HUES48 (cell line): Measurements from ENCODE around the gene NFE2L3.

Source experiments
- H3K27ac ChIP-seq: one replicate; pipeline ENCODE4 v1.7.0; 2013; ENCODE audit warnings: low read depth, low read length, inconsistent platforms
- H3K27me3 ChIP-seq: 2 replicates; pipeline ENCODE4 v1.6.1; 2013; ENCODE audit warnings: mild to moderate bottlenecking, low read length; ENCODE audit not compliant: control insufficient read depth, insufficient read depth
- H3K36me3 ChIP-seq: 2 replicates; pipeline ENCODE4 v1.6.1; 2013; ENCODE audit warnings: low read length; ENCODE audit not compliant: control insufficient read depth, insufficient read depth
- H3K4me1 ChIP-seq: 2 replicates; pipeline ENCODE4 v1.6.1; 2013; ENCODE audit warnings: mild to moderate bottlenecking, low read length; ENCODE audit not compliant: control insufficient read depth, insufficient read depth
- H3K4me3 ChIP-seq: 2 replicates; pipeline ENCODE4 v1.5.1; 2013; ENCODE audit warnings: mild to moderate bottlenecking, low read depth, low read length
- H3K9ac ChIP-seq: 2 replicates; pipeline ENCODE4 v1.6.1; 2013; ENCODE audit warnings: mild to moderate bottlenecking, low read depth, low read length, moderate library complexity
- H3K9me3 ChIP-seq: 2 replicates; pipeline ENCODE4 v1.6.1; 2013; ENCODE audit warnings: low read length; ENCODE audit not compliant: control insufficient read depth, insufficient read depth

Gene NFE2L3

DNA sequence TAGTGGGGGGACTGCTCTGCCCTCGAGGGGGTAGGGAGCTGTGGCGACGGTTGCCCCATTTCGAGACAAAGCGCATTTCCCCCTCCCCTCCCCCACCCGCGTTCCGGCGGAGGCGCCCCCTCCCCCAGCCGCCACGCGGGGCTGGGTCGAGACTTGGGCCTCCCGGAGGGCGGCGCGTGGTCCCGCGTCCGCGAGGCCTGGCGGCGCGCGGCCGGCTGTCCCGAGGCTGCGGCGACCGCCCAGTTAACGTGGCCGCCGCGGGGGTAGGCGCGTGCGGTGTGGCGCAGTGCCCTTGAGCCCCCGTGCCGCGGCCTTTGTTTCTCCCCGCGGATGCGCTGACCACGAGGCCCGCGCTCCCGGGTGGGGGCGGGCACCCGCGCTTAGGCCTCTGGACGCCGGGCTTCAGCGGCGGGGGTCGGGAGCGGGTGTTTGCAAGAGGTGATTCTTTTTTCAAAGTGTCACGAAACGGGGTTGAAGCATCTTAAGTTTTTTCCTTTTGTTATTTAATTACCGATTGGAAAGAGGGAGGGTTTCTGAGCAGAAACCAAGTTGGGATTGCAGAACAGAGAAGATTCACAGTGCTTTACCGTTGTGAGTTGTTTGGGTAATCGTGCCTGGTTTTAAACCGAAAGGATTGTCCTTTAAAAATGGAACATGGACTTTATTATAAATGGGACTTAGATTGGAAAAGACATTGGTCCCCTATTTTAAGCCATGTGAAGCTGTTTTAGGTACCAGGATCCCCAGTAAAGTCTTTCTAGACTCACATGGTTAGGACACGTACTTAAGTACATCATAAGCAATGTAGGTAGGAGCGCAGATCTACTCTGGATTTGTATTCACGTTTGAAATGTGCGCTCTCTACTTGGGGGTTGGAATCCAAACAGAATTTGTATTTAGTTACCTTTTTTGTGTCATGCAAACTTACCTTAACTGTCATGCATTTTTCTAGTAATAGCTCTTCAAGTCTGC lies 50.3 kb downstream of the NFE2L3 start:
- Histone ChIP-seq H3K9ac (peak overlapping the region; percentile 97), H3K4me1 (peaks cover 23% of the 10 kb centered on the region), H3K4me3 (peak overlapping the region; percentile 82), H3K27ac (peak overlapping the region; percentile 99), H3K9me3 (no peaks in the 10 kb centered on the region), H3K27me3 (no peaks in the 10 kb centered on the region), H3K36me3 (peaks cover 67% of the 10 kb centered on the region)

GRCh38 chr7:26203016-26203415 lies 51.0 kb downstream of the NFE2L3 start:
- Histone ChIP-seq H3K27ac (peak overlapping the region; percentile 99), H3K9me3 (no peaks in the 10 kb centered on the region), H3K4me1 (peaks cover 19% of the 10 kb centered on the region), H3K9ac (peak overlapping the region; percentile 97), H3K27me3 (no peaks in the 10 kb centered on the region), H3K4me3 (peak overlapping the region; percentile 82), H3K36me3 (peaks cover 67% of the 10 kb centered on the region)

DNA sequence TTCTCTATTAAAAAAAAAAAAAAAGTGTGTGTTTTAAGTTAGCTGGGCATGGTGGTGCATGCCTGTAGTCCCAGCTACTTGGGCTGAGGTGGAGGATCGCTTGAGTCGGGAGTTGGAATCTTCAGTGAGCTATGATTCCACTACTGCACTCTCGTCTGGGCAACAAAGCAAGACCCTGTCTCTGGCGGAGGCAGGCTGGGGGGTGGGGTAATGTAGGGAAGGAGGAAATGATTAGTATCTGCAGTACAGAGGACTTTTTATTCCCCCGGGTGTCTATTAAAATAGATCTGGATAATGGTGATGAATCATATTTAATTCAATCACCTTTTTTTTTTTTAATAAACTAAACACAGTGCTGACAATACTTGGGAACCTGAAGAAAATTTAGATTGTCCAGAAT lies 56.0 kb downstream of the NFE2L3 start:
- Histone ChIP-seq H3K36me3 (peaks cover 98% of the 10 kb centered on the region), H3K9ac (no peak overlapping the region), H3K27ac (no peak overlapping the region), H3K27me3 (no peaks in the 10 kb centered on the region), H3K4me1 (peaks cover 19% of the 10 kb centered on the region), H3K4me3 (no peak overlapping the region), H3K9me3 (no peaks in the 10 kb centered on the region)

GRCh38 chr7:26212921-26213718 lies 61.1 kb downstream of the NFE2L3 start:
- Histone ChIP-seq H3K27me3 (no peaks in the 10 kb centered on the region), H3K9me3 (no peaks in the 10 kb centered on the region), H3K9ac (no peak overlapping the region), H3K4me3 (no peak overlapping the region), H3K36me3 (peaks cover 54% of the 10 kb centered on the region), H3K4me1 (no peaks in the 10 kb centered on the region), H3K27ac (no peak overlapping the region)

GRCh38 chr7:26213807-26214515 lies 62.0 kb downstream of the NFE2L3 start:
- Histone ChIP-seq H3K9me3 (no peaks in the 10 kb centered on the region), H3K9ac (no peak overlapping the region), H3K27me3 (no peaks in the 10 kb centered on the region), H3K4me3 (no peak overlapping the region), H3K27ac (peak overlapping the region; percentile 41), H3K36me3 (peaks cover 46% of the 10 kb centered on the region), H3K4me1 (no peaks in the 10 kb centered on the region)

GRCh38 chr7:26216049-26216448 lies 64.1 kb downstream of the NFE2L3 start:
- H3K4me1 ChIP-seq: no peaks in the 10 kb centered on the region
- H3K9ac ChIP-seq: no peak overlapping the region
- H3K9me3 ChIP-seq: no peaks in the 10 kb centered on the region
- H3K27me3 ChIP-seq: no peaks in the 10 kb centered on the region
- H3K27ac ChIP-seq: no peak overlapping the region
- H3K4me3 ChIP-seq: no peak overlapping the region
- H3K36me3 ChIP-seq: peaks cover 25% of the 10 kb centered on the region

DNA sequence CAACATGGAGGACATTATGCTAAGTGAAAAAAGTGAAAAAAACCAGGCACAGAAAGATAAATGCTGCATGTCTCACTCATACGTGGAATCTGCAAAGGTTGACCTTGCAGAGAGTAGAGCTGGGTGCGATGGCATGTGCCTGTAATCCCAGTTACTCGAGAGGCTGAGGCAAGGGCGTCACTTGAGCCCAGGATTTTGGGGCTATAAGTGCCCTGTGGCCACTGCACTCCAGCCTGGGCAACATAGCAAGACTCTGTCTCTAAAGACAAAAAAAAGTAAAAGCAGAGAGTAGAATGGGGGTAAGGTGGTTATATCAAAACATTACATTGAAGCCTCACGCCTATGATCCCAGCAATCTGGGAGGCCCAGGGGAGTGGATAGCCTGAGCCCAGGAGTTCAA lies 72.4 kb downstream of the NFE2L3 start:
- no peaks in the 10 kb centered on the region for H3K4me1 ChIP-seq
- H3K27ac ChIP-seq: no peak overlapping the region
- no peak overlapping the region for H3K9ac ChIP-seq
- no peaks in the 10 kb centered on the region for H3K9me3 ChIP-seq
- H3K36me3 ChIP-seq: no peaks in the 10 kb centered on the region
- H3K4me3 ChIP-seq: no peak overlapping the region
- H3K27me3 ChIP-seq: no peaks in the 10 kb centered on the region

- no peaks in the 10 kb centered on the region for H3K36me3 ChIP-seq
- H3K4me3 ChIP-seq: no peak overlapping the region
- no peaks in the 10 kb centered on the region for H3K9me3 ChIP-seq
- no peak overlapping the region for H3K27ac ChIP-seq
- no peaks in the 10 kb centered on the region for H3K27me3 ChIP-seq
- no peaks in the 10 kb centered on the region for H3K4me1 ChIP-seq
- no peak overlapping the region for H3K9ac ChIP-seq
These were observed 76.0 kb downstream of the NFE2L3 start for GRCh38 chr7:26227987-26228386.

GRCh38 chr7:26233902-26234511 lies 82.0 kb downstream of the NFE2L3 start:
- Histone ChIP-seq H3K9me3 (no peaks in the 10 kb centered on the region), H3K4me1 (no peaks in the 10 kb centered on the region), H3K27me3 (no peaks in the 10 kb centered on the region), H3K27ac (no peak overlapping the region), H3K36me3 (no peaks in the 10 kb centered on the region), H3K9ac (no peak overlapping the region), H3K4me3 (no peak overlapping the region)
